ENCODE results near the gene DLGAP4. TPM values are rescaled to one million over a fixed set of nuclear protein-coding genes. Genes with fewer than 3 reads are reported as not detected.

The DLGAP4 gene
- total and polyA plus RNA-seq, 2 of the 8 experiments (the other 6 are each of a cell fraction or from before 2014, with no cell fraction given): 41.2 to 57.2 TPM

DNA sequence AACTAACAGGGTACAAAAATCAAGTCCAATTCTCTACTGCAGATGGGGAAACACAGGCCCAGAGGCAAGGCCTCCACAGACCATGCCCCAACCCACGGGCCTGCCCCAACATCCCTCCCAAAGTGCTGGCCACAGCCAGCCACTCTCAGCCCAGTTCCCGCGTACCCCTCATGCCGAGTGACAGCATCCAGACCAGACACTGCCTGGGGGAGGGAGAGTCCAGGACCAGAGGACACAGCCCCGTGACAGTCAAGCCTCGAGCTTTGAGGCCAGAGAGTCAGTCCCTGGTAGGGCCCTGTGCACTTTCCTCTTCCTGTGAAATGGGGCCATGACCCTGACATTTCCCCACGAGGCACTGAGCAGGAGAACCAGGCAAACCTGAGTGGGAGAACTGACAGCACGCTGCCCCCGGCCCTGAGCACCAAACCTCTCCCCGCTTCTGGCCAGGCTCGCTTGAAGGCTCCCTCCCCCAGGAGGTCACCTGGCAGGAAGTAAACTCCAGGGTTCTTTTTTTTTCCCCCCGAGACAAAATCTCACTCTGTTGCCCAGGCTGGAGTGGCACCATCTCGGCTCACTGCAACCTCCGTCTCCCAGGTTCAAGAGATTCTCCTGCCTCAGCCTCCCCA lies 240.1 kb downstream of the DLGAP4 start:
- 86% methylated on average over 14 of the region's 14 CpGs; no CpG with 5 or more reads in 1 of the 2 experiments for WGBS, 2 experiments (ENCODE audit: extremely low coverage in 1 of 2, insufficient coverage in 1 of 2, insufficient read length in 1 of 2, insufficient replicate concordance in 2 of 2, low coverage in 1 of 2, low lambda C conversion rate in 2 of 2, missing lambda C conversion rate in 1 of 2)
- Histone ChIP-seq H3K4me3 (ENCODE audit: extremely low read depth in 1 of 4, insufficient read depth in 2 of 4, low read depth in 3 of 4, low read length in 4 of 4) (no peak overlapping the region), H3K18ac (ENCODE audit: extremely low read depth, low read length) (no peak overlapping the region), H3K36me3 (ENCODE audit: control insufficient read depth in 2 of 4, insufficient read depth in 4 of 4, low read length in 3 of 4) (peaks cover 0 to 2% (median 0%) of the 10 kb centered on the region in 4 experiments; a peak in 3 of 8 replicates), H3K4me2 (ENCODE audit: insufficient read depth in 1 of 2, low read depth in 2 of 2, low read length in 2 of 2) (no peak overlapping the region), H2AFZ (ENCODE audit: low read length) (no peak overlapping the region), H3K9ac (replicated peaks in 1 of 4; ENCODE audit: extremely low read depth in 1 of 4, low read depth in 3 of 4, low read length in 3 of 4) (no peak overlapping the region), H2BK120ac (replicated peaks; ENCODE audit: low read depth, low read length) (no peak overlapping the region), H3K14ac (ENCODE audit: insufficient read length) (no peak overlapping the region), H4K8ac (ENCODE audit: extremely low read depth, insufficient read depth, low read length) (peak overlapping the region; percentile 4; the same call in 1 of the 2 replicates), H3K23ac (ENCODE audit: insufficient read length) (no peak overlapping the region), H3K9me3 (ENCODE audit: insufficient read depth in 2 of 2, low read depth in 1 of 2, low read length in 1 of 2) (no peaks in the 10 kb centered on the region), H3K23me2 (ENCODE audit: low read depth, low read length) (peaks cover 3% of the 10 kb centered on the region; the same call in 1 of the 2 replicates), H3K4ac (replicated peaks; ENCODE audit: insufficient read length, low read depth, low read length) (no peak overlapping the region), H4K20me1 (replicated peaks in 1 of 2; ENCODE audit: control insufficient read depth in 1 of 2, insufficient read depth in 2 of 2, low read length in 2 of 2) (peaks cover 6 to 14% of the 10 kb centered on the region in 2 experiments), H3K79me1 (ENCODE audit: low read depth, low read length) (peaks cover 9% of the 10 kb centered on the region), H3K27ac (ENCODE audit: low read depth, low read length) (no peak overlapping the region), H2BK20ac (ENCODE audit: low read length) (no peak overlapping the region), H3K27me3 (replicated peaks in 1 of 4; ENCODE audit: control insufficient read depth in 3 of 4, extremely low read depth in 1 of 4, insufficient read depth in 3 of 4, low read length in 3 of 4) (no peaks in the 10 kb centered on the region), H3K79me2 (ENCODE audit: control insufficient read depth in 1 of 2, insufficient read depth in 2 of 2, low read length in 2 of 2) (peaks cover 0 to 22% of the 10 kb centered on the region in 2 experiments; a peak in 1 of 4 replicates), H2BK12ac (ENCODE audit: low read depth, low read length) (no peak overlapping the region), H3K56ac (replicated peaks; ENCODE audit: insufficient read length, low read depth, low read length) (no peak overlapping the region), H4K5ac (ENCODE audit: insufficient read length, low read depth, low read length) (no peak overlapping the region), H4K91ac (replicated peaks; ENCODE audit: insufficient read length, low read length) (no peak overlapping the region), H3K4me1 (replicated peaks in 1 of 4; ENCODE audit: control insufficient read depth in 3 of 4, insufficient read depth in 4 of 4, low read length in 3 of 4) (peaks cover 0 to 18% (median 12%) of the 10 kb centered on the region in 4 experiments; a peak in 6 of 7 replicates), H2AK5ac (ENCODE audit: low read depth, low read length) (no peak overlapping the region), H2BK15ac (ENCODE audit: low read length) (no peak overlapping the region), H2BK5ac (ENCODE audit: low read depth, low read length) (no peak overlapping the region)
- ChIA-PET CTCF (ENCODE audit: partially characterized antibody) (interaction anchor here (0.5 to 3.4 kb wide), 9 partner anchors 9 to 84 kb away, joined by 3 to 19 read pairs (median 3); partner anchors contain the start of gene RAB5IF), POLR2A (ENCODE audit: partially characterized antibody) (interaction anchor here (0.8 to 2.4 kb wide), 4 partner anchors 16 to 60 kb away, joined by 3 to 10 read pairs (median 3); partner anchors contain the start of genes RAB5IF and TGIF2)
- TF ChIP-seq YY1 (IDR thresholded peaks at IDR 0.05; ENCODE audit: low read depth, low read length) (no peak), PHF8 (conservative IDR thresholded peaks at IDR 0.05; ENCODE audit: low read depth, low read length) (no peak)
- FAIRE-seq (no peak), DNase-seq (ENCODE audit: low read depth in 1 of 2, low spot score in 2 of 2) (no peak)

Measured in H1 (cell line).